Sigmoid colon (tissue), 4 donors: ENCODE measurements around the gene ELMO1.

ENCODE experiments used
- CTCF ChIP-seq, 4 experiments: fragments of 450-650 bp in 3 of 4; fragments of 200-600 bp in 1 of 4; IDR thresholded peaks; one replicate each; pipeline ENCODE4 v1.5.1; 2016 to 2019; ENCODE audit warnings: antibody characterized with exemption in 4 of 4, mild to moderate bottlenecking in 3 of 4, moderate library complexity in 2 of 4
- EP300 ChIP-seq, 4 donors: sonication (generic); formaldehyde crosslinking; IDR thresholded peaks; one replicate each; pipeline ENCODE4 v1.6.1; 2017; ENCODE audit warnings: antibody characterized with exemption in 4 of 4

GRCh38 chr7:36965625-36966024, 483.0 kb downstream of the ELMO1 start:
- TF ChIP-seq CTCF (IDR thresholded peaks at IDR 0.05) (no peak), EP300 (IDR thresholded peaks at IDR 0.05) (no peak)
